NT2/D1 (cell line): Measurements from ENCODE around the gene HOXD3.

Source experiments
- SUZ12 ChIP-seq: IDR thresholded peaks from 2 replicates; pipeline ENCODE4 v1.6.1; 2011; ENCODE audit not compliant: insufficient read length, insufficient read depth; ENCODE audit errors: extremely low read depth
- YY1 ChIP-seq: IDR thresholded peaks from 2 replicates; pipeline ENCODE4 v1.6.1; 2011; ENCODE audit not compliant: insufficient read length, insufficient read depth
- ZNF274 ChIP-seq: IDR thresholded peaks from 2 replicates; pipeline ENCODE4 v1.6.1; 2011; ENCODE audit warnings: mild to moderate bottlenecking, low read depth, low read length

DNA sequence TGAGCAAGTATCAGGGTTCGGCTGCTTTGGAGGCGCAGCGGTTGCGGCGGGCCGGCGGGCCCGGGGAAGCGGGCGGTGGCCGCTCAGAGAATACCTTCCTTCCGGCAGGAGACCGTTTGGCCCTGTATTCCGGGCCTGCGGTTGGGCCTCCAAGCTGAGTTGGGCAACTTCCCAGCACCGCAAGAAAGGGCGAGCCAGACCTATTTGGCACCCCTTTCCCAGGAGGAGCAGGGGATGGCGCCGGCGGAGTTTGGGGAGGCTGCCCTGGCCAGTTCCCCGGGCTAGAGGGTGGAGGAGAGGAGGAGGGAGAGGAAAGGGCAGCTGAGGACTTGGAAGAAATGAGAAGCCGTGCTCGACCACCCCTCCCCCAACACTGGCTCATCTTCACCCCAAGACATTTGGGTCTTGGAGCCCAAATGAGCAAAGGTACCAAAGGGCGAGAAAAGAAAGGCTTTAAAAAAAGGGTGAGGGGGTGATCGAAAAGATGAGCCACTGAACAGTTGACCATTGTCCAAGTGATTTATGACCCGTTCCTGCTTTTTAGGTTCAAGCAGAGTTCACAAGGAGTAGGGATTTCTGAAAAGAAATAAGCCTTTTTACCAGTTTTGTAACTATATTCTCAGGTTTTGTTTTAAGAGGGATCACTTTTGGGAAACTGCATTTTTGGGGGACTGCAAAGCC is 8.4 kb downstream of the HOXD3 start:
- no peak for TF ChIP-seq ZNF274
- TF ChIP-seq YY1 = no peak
- no peak for TF ChIP-seq SUZ12
